Upper lobe of left lung (tissue), 6 donors: ENCODE results near the gene EIF4E1B. TPM values are rescaled to one million over a fixed set of nuclear protein-coding genes. Genes with fewer than 3 reads are reported as not detected.

ENCODE experiments used
- ATAC-seq, 2 donors: fragments of 200-7000 bp; cut with Tn5 transposase; one replicate each; pipeline ENCODE4 v1.9.1; 2022; ENCODE audit warnings: mild to moderate bottlenecking in 2 of 2, moderate library complexity in 2 of 2; ENCODE audit not compliant: low FRiP score in 2 of 2
- DNase-seq, 2 donors: peaks; one replicate each; pipeline ENCODE4 v3.0.0-alpha.2; 2019 to 2020
- H3K27ac ChIP-seq, 4 donors: fragments of 200-600 bp; sonication (generic); one replicate each; pipeline ENCODE4 v1.5.1; 2016 to 2019
- H3K27me3 ChIP-seq, 4 donors: fragments of 200-600 bp; sonication (generic); one replicate each; pipeline ENCODE4 v1.5.1; 2017 to 2019
- H3K36me3 ChIP-seq, 4 donors: fragments of 200-600 bp; sonication (generic); one replicate each; pipeline ENCODE4 v1.5.1; 2016 to 2019
- H3K4me1 ChIP-seq, 4 donors: fragments of 200-600 bp; sonication (generic); one replicate each; pipeline ENCODE4 v1.5.1; 2018 to 2019
- H3K4me3 ChIP-seq, 4 donors: fragments of 200-600 bp; sonication (generic); one replicate each; pipeline ENCODE4 v1.5.1; 2017 to 2019; ENCODE audit warnings: mild to moderate bottlenecking in 2 of 4, moderate library complexity in 1 of 4
- H3K9me3 ChIP-seq, 4 donors: fragments of 200-600 bp; sonication (generic); one replicate each; pipeline ENCODE4 v1.5.1; 2018 to 2019
- EP300 ChIP-seq, 4 donors: sonication (generic); formaldehyde crosslinking; IDR thresholded peaks; one replicate each; pipeline ENCODE4 v1.5.1; 2017; ENCODE audit warnings: antibody characterized with exemption in 4 of 4, control low read depth in 2 of 4
- POLR2A ChIP-seq, 4 donors: fragments of 450-650 bp; IDR thresholded peaks; one replicate each; pipeline ENCODE4 v1.5.1; 2016 to 2017; ENCODE audit warnings: antibody characterized with exemption in 4 of 4, mild to moderate bottlenecking in 2 of 4
- POLR2AphosphoS5 ChIP-seq, 2 donors: sonication (generic); formaldehyde crosslinking; IDR thresholded peaks; one replicate each; pipeline ENCODE4 v1.5.1; 2017; ENCODE audit warnings: antibody characterized with exemption in 2 of 2
- WGBS, 2 donors: methylation state at CpG; one replicate each; pipeline ENCODE4 v1.1.5; 2017 to 2018; 5-methylcytosine and 5-hydroxymethylcytosine counted together
- total RNA-seq, 6 donors: library from RNA; depleted of rRNA in 4 of 6; stranded (reverse); fragments of >200 nt in 4 of 6; gene quantifications; one replicate each; pipeline versions ENCODE4 v1.1.0 to v1.2.1, GENCODE V29; 2016 to 2021
- TF ChIP-seq, protein P1 (sequence below), 6 experiments: fragments of 450-650 bp in 4 of 6; fragments of 200-600 bp in 2 of 6; sonication (generic) in 2 of 6; IDR thresholded peaks; one replicate each; pipeline ENCODE4 v1.5.1; 2016 to 2019; ENCODE audit warnings: antibody characterized with exemption in 6 of 6
- donor health status: DM: no; HTN: no; CAD: no; lungs with moderate emphysema.
- donor health status: DM: no; HTN: yes; CAD: no; lungs with severe emphysema.

The EIF4E1B gene
- total RNA-seq, 6 donors from 2014 or later: not detected

DNA sequence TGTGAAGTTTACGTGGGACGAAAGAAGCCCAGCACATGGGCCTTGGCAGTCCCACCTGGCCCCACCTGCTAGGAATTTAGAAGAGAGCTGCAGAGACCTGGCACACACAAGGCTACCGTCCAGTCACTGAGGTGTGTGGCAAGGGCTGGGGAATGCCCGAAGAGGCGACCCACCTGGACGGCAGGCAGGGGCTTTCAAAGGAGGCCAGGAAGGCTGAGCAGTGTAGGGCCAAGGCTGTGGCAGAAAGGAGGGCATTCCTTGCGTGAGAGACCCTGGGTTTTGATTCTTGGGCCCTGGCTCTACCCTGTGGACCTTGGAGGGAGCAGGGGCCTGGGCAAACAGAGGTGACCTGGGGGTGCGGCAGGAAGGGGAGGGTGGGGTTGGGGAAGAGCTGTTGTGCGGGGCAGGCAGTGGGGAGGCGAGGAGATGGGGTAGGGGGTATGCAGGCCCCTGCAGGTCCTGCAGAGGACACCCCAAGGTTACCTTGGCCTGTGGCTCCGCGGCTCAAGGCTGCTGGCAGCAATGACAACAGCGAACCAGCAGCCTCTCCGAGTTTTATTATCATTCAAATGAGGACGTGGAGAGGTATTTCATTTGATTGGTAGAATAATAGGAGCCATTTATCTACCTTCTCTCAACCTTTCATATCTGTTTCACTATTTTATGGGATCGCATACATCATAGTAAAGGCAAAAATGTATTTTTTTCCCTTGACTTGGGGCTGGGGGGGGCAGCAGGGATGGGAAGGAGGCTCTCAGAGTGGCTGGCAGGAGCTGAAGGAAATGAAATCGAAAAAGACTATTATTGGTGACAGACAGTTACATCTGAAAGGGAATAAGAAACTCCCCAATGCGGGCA, 41.6 kb downstream of the EIF4E1B start:
- ATAC-seq: no peak
- Histone ChIP-seq H3K27ac (no peak overlapping the region), H3K9me3 (no peaks in the 10 kb centered on the region), H3K4me1 (no peaks in the 10 kb centered on the region), H3K36me3 (no peaks in the 10 kb centered on the region), H3K27me3 (no peaks in the 10 kb centered on the region), H3K4me3 (no peak overlapping the region)
- DNase-seq: no peak
- TF ChIP-seq, protein P1, sequence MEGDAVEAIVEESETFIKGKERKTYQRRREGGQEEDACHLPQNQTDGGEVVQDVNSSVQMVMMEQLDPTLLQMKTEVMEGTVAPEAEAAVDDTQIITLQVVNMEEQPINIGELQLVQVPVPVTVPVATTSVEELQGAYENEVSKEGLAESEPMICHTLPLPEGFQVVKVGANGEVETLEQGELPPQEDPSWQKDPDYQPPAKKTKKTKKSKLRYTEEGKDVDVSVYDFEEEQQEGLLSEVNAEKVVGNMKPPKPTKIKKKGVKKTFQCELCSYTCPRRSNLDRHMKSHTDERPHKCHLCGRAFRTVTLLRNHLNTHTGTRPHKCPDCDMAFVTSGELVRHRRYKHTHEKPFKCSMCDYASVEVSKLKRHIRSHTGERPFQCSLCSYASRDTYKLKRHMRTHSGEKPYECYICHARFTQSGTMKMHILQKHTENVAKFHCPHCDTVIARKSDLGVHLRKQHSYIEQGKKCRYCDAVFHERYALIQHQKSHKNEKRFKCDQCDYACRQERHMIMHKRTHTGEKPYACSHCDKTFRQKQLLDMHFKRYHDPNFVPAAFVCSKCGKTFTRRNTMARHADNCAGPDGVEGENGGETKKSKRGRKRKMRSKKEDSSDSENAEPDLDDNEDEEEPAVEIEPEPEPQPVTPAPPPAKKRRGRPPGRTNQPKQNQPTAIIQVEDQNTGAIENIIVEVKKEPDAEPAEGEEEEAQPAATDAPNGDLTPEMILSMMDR (IDR thresholded peaks at IDR 0.05): no peak
- TF ChIP-seq EP300 (IDR thresholded peaks at IDR 0.05): no peak
- TF ChIP-seq POLR2A (IDR thresholded peaks at IDR 0.05): no peak
- TF ChIP-seq POLR2AphosphoS5 (IDR thresholded peaks at IDR 0.05): no peak
- WGBS, 2 donors: 61 to 62% methylated on average over 15 to 18 of the region's 18 CpGs

DNA sequence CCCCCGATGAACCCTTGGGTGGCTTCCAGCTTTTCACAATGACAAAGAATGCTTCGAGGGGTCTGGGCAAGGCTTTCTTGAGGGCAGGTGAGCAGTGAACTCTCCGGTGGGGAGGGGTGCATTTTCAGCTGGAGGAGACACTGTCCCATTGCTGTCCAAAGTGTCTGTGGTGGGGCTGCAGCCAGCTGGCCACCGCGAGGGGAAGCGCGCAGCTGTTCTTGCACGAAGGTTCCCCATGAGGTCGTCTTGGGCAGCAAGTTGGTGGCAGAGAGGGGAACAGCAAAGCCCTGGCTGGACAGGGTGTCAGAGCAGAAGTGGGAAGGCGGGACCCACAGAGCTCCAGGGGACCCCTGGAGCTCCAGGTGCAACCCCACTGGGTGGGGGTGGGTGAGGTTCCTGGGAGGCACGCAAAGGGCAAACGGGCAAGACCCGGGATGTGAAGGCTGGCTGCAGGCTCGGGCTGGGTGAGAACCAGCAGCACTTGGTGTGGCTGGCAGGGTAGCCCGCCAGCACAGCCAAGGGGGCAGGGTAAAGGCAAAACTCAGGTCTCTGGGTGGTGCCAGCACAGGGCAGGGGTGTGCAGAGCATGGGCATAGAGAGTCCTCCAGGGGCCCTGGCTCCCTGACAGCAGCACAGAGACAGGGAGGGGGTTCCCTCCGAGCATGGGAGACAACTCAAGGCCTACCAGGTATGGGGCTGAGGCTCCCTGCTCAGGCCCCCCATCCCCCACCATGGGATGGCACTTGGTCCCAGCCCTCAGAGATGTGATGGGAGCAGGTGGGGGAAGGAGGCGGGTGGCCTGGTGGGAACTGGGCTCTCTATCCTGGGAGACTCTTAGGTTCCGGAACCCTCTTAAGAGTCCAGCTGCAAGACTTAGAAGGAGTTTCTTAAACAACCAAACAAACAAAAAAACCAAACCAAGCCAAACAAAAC, 43.4 kb downstream of the EIF4E1B start:
- ATAC-seq: no peak
- DNase-seq: no peak
- TF ChIP-seq, protein P1 (IDR thresholded peaks at IDR 0.05): no peak
- no peak for TF ChIP-seq POLR2A (IDR thresholded peaks at IDR 0.05)
- TF ChIP-seq POLR2AphosphoS5 (IDR thresholded peaks at IDR 0.05): no peak
- TF ChIP-seq EP300 (IDR thresholded peaks at IDR 0.05): no peak
- no peaks in the 10 kb centered on the region for H3K4me1 ChIP-seq
- no peaks in the 10 kb centered on the region for H3K27me3 ChIP-seq
- no peaks in the 10 kb centered on the region for H3K9me3 ChIP-seq
- H3K27ac ChIP-seq: no peak overlapping the region
- 79 to 84% methylated on average over 14 to 18 of the region's 18 CpGs for WGBS, 2 donors
- H3K36me3 ChIP-seq: no peaks in the 10 kb centered on the region
- H3K4me3 ChIP-seq: no peak overlapping the region

DNA sequence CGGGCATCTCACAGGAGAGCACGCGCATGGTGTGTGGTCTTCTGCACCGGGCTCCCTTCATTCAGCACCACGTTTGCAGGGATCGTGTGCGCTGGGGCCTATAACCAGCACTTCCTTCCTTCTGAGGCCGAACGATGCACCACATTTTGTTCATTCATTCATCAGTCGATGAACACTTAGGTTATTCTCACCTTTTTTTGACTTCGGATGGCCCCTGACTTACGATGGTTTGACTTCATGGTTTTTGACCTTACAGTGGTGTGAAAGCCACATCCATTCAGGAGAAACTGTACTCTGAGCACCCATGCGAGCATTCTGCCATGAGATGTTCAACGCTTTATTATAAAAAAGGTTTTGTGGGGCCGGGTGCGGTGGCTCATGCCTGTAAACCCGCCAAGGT, 44.3 kb downstream of the EIF4E1B start:
- ATAC-seq (no peak), DNase-seq (no peak)
- Histone ChIP-seq H3K27me3 (peaks cover 0 to 6% (median 2%) of the 10 kb centered on the region in 4 donors), H3K27ac (no peak overlapping the region), H3K4me3 (no peak overlapping the region), H3K36me3 (no peaks in the 10 kb centered on the region), H3K9me3 (no peaks in the 10 kb centered on the region), H3K4me1 (peaks cover 0 to 2% (median 0%) of the 10 kb centered on the region in 4 donors)
- TF ChIP-seq POLR2AphosphoS5 (IDR thresholded peaks at IDR 0.05) (no peak), POLR2A (IDR thresholded peaks at IDR 0.05) (no peak), EP300 (IDR thresholded peaks at IDR 0.05) (no peak)
- TF ChIP-seq, protein P1 (IDR thresholded peaks at IDR 0.05): no peak
- WGBS, 2 donors: 82 to 86% methylated on average over 17 of the region's 17 CpGs

DNA sequence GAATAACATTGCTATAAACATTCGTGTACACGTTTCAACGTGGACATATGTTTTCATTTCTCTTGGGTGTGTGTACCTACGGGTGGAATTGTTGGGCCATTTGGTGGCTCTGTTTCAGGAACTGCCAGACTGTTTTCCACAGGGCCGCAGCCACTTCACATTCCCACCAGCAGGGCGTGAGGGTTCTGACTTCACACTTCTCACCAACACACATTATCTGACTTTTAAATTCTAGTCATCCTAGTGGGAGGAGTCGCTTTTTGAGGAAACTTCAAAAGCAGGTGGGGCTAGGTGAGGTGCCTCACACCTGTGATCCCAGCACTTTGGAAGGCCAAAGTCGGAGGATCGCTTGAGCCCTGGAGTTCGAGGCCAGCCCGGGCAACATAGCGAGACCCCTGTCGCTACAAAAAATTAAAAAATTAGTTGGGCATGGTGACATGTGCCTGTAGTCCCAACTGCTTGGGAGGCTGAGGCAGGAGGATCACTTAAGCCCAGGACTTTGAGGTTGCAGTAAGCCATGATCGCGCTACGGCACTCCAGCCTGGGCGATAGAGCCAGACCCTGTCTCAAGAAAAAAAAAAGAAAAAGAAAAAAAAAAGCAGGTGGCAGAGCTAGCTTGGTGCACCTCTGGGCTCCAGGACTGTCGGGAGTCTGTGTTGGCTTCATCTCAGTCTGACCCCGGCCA, 45.3 kb downstream of the EIF4E1B start:
- H3K4me3 ChIP-seq: no peak overlapping the region
- H3K27me3 ChIP-seq: peaks cover 0 to 13% (median 6%) of the 10 kb centered on the region in 4 donors
- peaks cover 0 to 9% (median 0%) of the 10 kb centered on the region in 4 donors for H3K4me1 ChIP-seq
- no peak overlapping the region for H3K27ac ChIP-seq
- H3K36me3 ChIP-seq: no peaks in the 10 kb centered on the region
- WGBS, 2 donors: 61 to 70% methylated on average over 19 of the region's 19 CpGs
- H3K9me3 ChIP-seq: no peaks in the 10 kb centered on the region
- TF ChIP-seq, protein P1 (IDR thresholded peaks at IDR 0.05): peak in 2 of 6 experiments; percentile 19 to 34
- no peak for TF ChIP-seq POLR2A (IDR thresholded peaks at IDR 0.05)
- DNase-seq: no peak
- no peak for ATAC-seq
